ENCODE results near the gene PPRC1. TPM values are rescaled to one million over a fixed set of nuclear protein-coding genes. Genes with fewer than 3 reads are reported as not detected.

PPRC1 gene
- total RNA-seq, 1 experiment from 2014 or later: 87.9 TPM

- Histone ChIP-seq H3K4me1 (ENCODE audit: control insufficient read depth, insufficient read depth, low read length) (peaks cover 23% of the 10 kb centered on the region), H3K27ac (ENCODE audit: low read length) (no peak overlapping the region), H3K27me3 (ENCODE audit: control insufficient read depth, insufficient read depth, low read length) (no peaks in the 10 kb centered on the region), H3K4me3 (ENCODE audit: low read depth in 2 of 2, low read length in 2 of 2) (no peak overlapping the region), H3K9me3 (ENCODE audit: control insufficient read depth, insufficient read depth, low read depth, low read length) (no peaks in the 10 kb centered on the region), H3K36me3 (ENCODE audit: control insufficient read depth, insufficient read depth, low read length) (peaks cover 27% of the 10 kb centered on the region)
- in situ Hi-C loops (cut with HindIII; ENCODE audit: low pct_unique_long_range_greater_than_20kb, low sequenced_read_pairs): no loop called here
- no peak for TF ChIP-seq CTCF (IDR thresholded peaks at IDR 0.05)
- no peak for TF ChIP-seq POLR2AphosphoS5 (IDR thresholded peaks at IDR 0.05; ENCODE audit: low read depth, low read length)
- TF ChIP-seq REST (IDR thresholded peaks at IDR 0.05; ENCODE audit: insufficient read depth in 1 of 2, low read depth in 2 of 2, low read length in 1 of 2): no peak
- TF ChIP-seq TCF7L2 (IDR thresholded peaks at IDR 0.05; ENCODE audit: low read depth, low read length): no peak
- no peak for TF ChIP-seq SIN3A (IDR thresholded peaks at IDR 0.05; ENCODE audit: borderline replicate concordance, insufficient read depth, low read depth, low read length)
- intact Hi-C loops (cut with micrococcal nuclease; ENCODE audit: unreplicated experiment): no loop called here
- CTCF ChIA-PET: interaction anchor here (0.5 kb wide), 2 partner anchors 41 to 1399 kb away, joined by 3 to 5 read pairs; no protein-coding TSS in a partner anchor
- ATAC-seq (no peak), DNase-seq (ENCODE audit: low read depth, low spot score) (no peak)
- BruUV-seq (replicated peaks): no TSS peak
- POLR2A ChIA-PET: no interaction called here
Measured at GRCh38 chr10:102139281-102140110, 6.7 kb downstream of the PPRC1 start.

- DNase-seq (ENCODE audit: low read depth, low spot score): no peak
- H3K9me3 ChIP-seq (ENCODE audit: control insufficient read depth, insufficient read depth, low read depth, low read length): no peaks in the 10 kb centered on the region
- no peak for TF ChIP-seq CTCF (IDR thresholded peaks at IDR 0.05)
- TF ChIP-seq TCF7L2 (IDR thresholded peaks at IDR 0.05; ENCODE audit: low read depth, low read length): no peak
- TF ChIP-seq SIN3A (IDR thresholded peaks at IDR 0.05; ENCODE audit: borderline replicate concordance, insufficient read depth, low read depth, low read length): no peak
- TF ChIP-seq REST (IDR thresholded peaks at IDR 0.05; ENCODE audit: insufficient read depth in 1 of 2, low read depth in 2 of 2, low read length in 1 of 2): no peak
- TF ChIP-seq POLR2AphosphoS5 (IDR thresholded peaks at IDR 0.05; ENCODE audit: low read depth, low read length): no peak; the same call in 1 of the 2 replicates
- no peak overlapping the region for H3K27ac ChIP-seq (ENCODE audit: low read length)
- intact Hi-C loops (cut with micrococcal nuclease; ENCODE audit: unreplicated experiment) (no loop called here), in situ Hi-C loops (cut with HindIII; ENCODE audit: low pct_unique_long_range_greater_than_20kb, low sequenced_read_pairs) (no loop called here)
- BruUV-seq (replicated peaks): no TSS peak
- H3K4me3 ChIP-seq (ENCODE audit: low read depth in 2 of 2, low read length in 2 of 2): no peak overlapping the region
- H3K36me3 ChIP-seq (ENCODE audit: control insufficient read depth, insufficient read depth, low read length): peaks cover 29% of the 10 kb centered on the region
- H3K4me1 ChIP-seq (ENCODE audit: control insufficient read depth, insufficient read depth, low read length): peaks cover 16% of the 10 kb centered on the region
- ChIA-PET CTCF (interaction anchor here (0.5 kb wide), 1 partner anchor 1398 kb away, joined by 3 read pairs; no protein-coding TSS in a partner anchor), POLR2A (no interaction called here)
- no peak for ATAC-seq
- no peaks in the 10 kb centered on the region for H3K27me3 ChIP-seq (ENCODE audit: control insufficient read depth, insufficient read depth, low read length)
Measured at GRCh38 chr10:102140218-102140617, 7.4 kb downstream of the PPRC1 start.
